Sigmoid colon (tissue), 4 donors: ENCODE data around the gene PUDP.

ENCODE experiments used
- EP300 ChIP-seq, 4 donors: sonication (generic); formaldehyde crosslinking; IDR thresholded peaks; one replicate each; pipeline ENCODE4 v1.6.1; 2017; ENCODE audit warnings: antibody characterized with exemption in 4 of 4
- POLR2A ChIP-seq, 2 donors: fragments of 450-650 bp; IDR thresholded peaks; one replicate each; pipeline ENCODE4 v1.6.1; 2016; ENCODE audit warnings: antibody characterized with exemption in 2 of 2, mild to moderate bottlenecking in 2 of 2, moderate library complexity in 2 of 2
- POLR2AphosphoS5 ChIP-seq, 4 donors: sonication (generic); formaldehyde crosslinking; IDR thresholded peaks; one replicate each; pipeline ENCODE4 v1.6.1; 2017; ENCODE audit warnings: antibody characterized with exemption in 4 of 4
- TF ChIP-seq, protein P1 (sequence below), 4 experiments: fragments of 450-650 bp in 3 of 4; fragments of 200-600 bp in 1 of 4; IDR thresholded peaks; one replicate each; pipeline ENCODE4 v1.5.1; 2016 to 2019; ENCODE audit warnings: antibody characterized with exemption in 4 of 4, mild to moderate bottlenecking in 3 of 4, moderate library complexity in 2 of 4

DNA sequence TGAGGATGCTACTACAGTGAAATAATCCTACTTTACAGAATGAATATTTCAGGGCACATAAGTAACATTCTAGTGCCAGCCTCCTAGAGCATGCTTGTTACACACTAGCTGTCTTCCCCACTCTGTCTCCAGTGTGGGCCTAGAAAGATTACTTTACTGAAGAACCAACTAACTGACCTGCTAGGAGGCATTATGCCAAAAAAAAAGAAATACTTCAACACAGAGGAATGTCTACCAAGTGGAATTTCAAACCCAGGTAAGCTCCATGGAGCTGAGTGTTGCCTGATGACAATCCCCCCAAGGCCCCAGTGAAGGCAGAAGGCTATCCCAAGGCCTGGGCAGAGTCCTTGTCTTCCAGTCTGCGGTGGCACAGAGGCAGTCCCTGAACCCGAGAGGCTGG lies 41.3 kb downstream of the PUDP start:
- TF ChIP-seq, protein P1, sequence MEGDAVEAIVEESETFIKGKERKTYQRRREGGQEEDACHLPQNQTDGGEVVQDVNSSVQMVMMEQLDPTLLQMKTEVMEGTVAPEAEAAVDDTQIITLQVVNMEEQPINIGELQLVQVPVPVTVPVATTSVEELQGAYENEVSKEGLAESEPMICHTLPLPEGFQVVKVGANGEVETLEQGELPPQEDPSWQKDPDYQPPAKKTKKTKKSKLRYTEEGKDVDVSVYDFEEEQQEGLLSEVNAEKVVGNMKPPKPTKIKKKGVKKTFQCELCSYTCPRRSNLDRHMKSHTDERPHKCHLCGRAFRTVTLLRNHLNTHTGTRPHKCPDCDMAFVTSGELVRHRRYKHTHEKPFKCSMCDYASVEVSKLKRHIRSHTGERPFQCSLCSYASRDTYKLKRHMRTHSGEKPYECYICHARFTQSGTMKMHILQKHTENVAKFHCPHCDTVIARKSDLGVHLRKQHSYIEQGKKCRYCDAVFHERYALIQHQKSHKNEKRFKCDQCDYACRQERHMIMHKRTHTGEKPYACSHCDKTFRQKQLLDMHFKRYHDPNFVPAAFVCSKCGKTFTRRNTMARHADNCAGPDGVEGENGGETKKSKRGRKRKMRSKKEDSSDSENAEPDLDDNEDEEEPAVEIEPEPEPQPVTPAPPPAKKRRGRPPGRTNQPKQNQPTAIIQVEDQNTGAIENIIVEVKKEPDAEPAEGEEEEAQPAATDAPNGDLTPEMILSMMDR (IDR thresholded peaks at IDR 0.05) = no peak
- TF ChIP-seq EP300 (IDR thresholded peaks at IDR 0.05) = no peak
- no peak for TF ChIP-seq POLR2A (IDR thresholded peaks at IDR 0.05)
- no peak for TF ChIP-seq POLR2AphosphoS5 (IDR thresholded peaks at IDR 0.05)
